MM.1S (cell line): ENCODE results near the gene TDRD7.

Experiments
- DNase-seq: peaks from one replicate; pipeline ENCODE4 v3.0.0-alpha.2; 2015
- H2AFZ ChIP-seq: fragments of 300-600 bp; sonication (generic); 2 replicates; pipeline ENCODE4 v1.6.0; 2016; ENCODE audit warnings: antibody characterized with exemption, low read length
- H3F3A ChIP-seq: fragments of 300-600 bp; sonication (generic); 2 replicates; pipeline ENCODE4 v1.6.1; 2016; ENCODE audit warnings: mild to moderate bottlenecking, antibody characterized with exemption, low read length, moderate library complexity, mixed read lengths; ENCODE audit not compliant: insufficient read depth
- H3K27ac ChIP-seq: fragments of 300-600 bp; sonication (generic); 2 replicates; pipeline ENCODE4 v1.5.1; 2016; ENCODE audit warnings: mild to moderate bottlenecking, low read length
- H3K27me3 ChIP-seq: fragments of 300-600 bp; sonication (generic); replicated peaks from 2 replicates; pipeline ENCODE4 v1.6.0; 2016; ENCODE audit warnings: low read length; ENCODE audit not compliant: insufficient read depth
- H3K36me3 ChIP-seq: fragments of 300-600 bp; sonication (generic); replicated peaks from 2 replicates; pipeline ENCODE4 v1.6.1; 2016; ENCODE audit warnings: mild to moderate bottlenecking, low read length, mixed read lengths; ENCODE audit not compliant: insufficient read depth
- H3K4me1 ChIP-seq: fragments of 300-600 bp; sonication (generic); 2 replicates; pipeline ENCODE4 v1.6.1; 2016; ENCODE audit warnings: low read length, mixed read lengths
- H3K4me2 ChIP-seq: fragments of 300-600 bp; sonication (generic); 2 replicates; pipeline ENCODE4 v1.6.0; 2016; ENCODE audit warnings: low read depth, low read length
- H3K4me3 ChIP-seq: fragments of 300-600 bp; sonication (generic); 2 replicates; pipeline ENCODE4 v1.5.1; 2016; ENCODE audit warnings: low read length, mixed read lengths
- H3K79me2 ChIP-seq: fragments of 300-600 bp; sonication (generic); 2 replicates; pipeline ENCODE4 v1.6.1; 2016; ENCODE audit warnings: mixed run types, low read length, mixed read lengths
- H3K9ac ChIP-seq: fragments of 300-600 bp; sonication (generic); 2 replicates; pipeline ENCODE4 v1.6.1; 2016; ENCODE audit warnings: low read length, mixed read lengths
- H3K9me2 ChIP-seq: fragments of 300-600 bp; sonication (generic); replicated peaks from 2 replicates; pipeline ENCODE4 v1.6.1; 2016; ENCODE audit warnings: mild to moderate bottlenecking, low read length, mixed read lengths; ENCODE audit not compliant: insufficient read depth
- H3K9me3 ChIP-seq: fragments of 300-600 bp; sonication (generic); replicated peaks from 2 replicates; pipeline ENCODE4 v1.6.1; 2016; ENCODE audit warnings: mild to moderate bottlenecking, low read length, mixed read lengths; ENCODE audit not compliant: insufficient read depth
- H4K20me1 ChIP-seq: fragments of 300-600 bp; sonication (generic); 2 replicates; pipeline ENCODE4 v1.6.1; 2016; ENCODE audit warnings: mild to moderate bottlenecking, low read length, moderate library complexity, mixed read lengths; ENCODE audit not compliant: insufficient read depth
- CTCF ChIP-seq: fragments of 300-600 bp; sonication (generic); IDR thresholded peaks from 2 replicates; pipeline ENCODE4 v1.5.1; 2016; ENCODE audit warnings: antibody characterized with exemption, low read length, mixed read lengths
- EZH2 ChIP-seq: fragments of 300-600 bp; sonication (generic); optimal IDR thresholded peaks from 2 replicates; pipeline ENCODE3; 2017; ENCODE audit warnings: low read depth, mild to moderate bottlenecking, antibody characterized with exemption, low read length, mixed read lengths
- EZH2phosphoT487 ChIP-seq: fragments of 300-600 bp; sonication (generic); IDR thresholded peaks from 2 replicates; pipeline ENCODE4 v1.6.1; 2018; ENCODE audit warnings: antibody characterized with exemption, low read length

The TDRD7 gene

GRCh38 chr9:97387504-97387886, 24.4 kb upstream of the TDRD7 start:
- no peak for TF ChIP-seq EZH2
- no peak for TF ChIP-seq EZH2phosphoT487
- no peak for TF ChIP-seq CTCF
- Histone ChIP-seq H3K4me1 (peaks cover 9% of the 10 kb centered on the region; the same call in 1 of the 2 replicates), H4K20me1 (no peaks in the 10 kb centered on the region), H2AFZ (no peak overlapping the region), H3K27me3 (no peaks in the 10 kb centered on the region), H3K36me3 (no peaks in the 10 kb centered on the region), H3K27ac (no peak overlapping the region), H3K9me2 (no peaks in the 10 kb centered on the region), H3K9ac (no peak overlapping the region), H3K79me2 (no peaks in the 10 kb centered on the region), H3K4me2 (peak overlapping the region; percentile 31; the same call in 1 of the 2 replicates), H3K9me3 (no peaks in the 10 kb centered on the region), H3K4me3 (no peak overlapping the region), H3F3A (no peaks in the 10 kb centered on the region)
- peak; percentile 1 for DNase-seq

GRCh38 chr9:97387936-97388684, 23.8 kb upstream of the TDRD7 start:
- H3K36me3 ChIP-seq = no peaks in the 10 kb centered on the region
- H2AFZ ChIP-seq = no peak overlapping the region
- no peak overlapping the region for H3K27ac ChIP-seq
- no peaks in the 10 kb centered on the region for H3K9me3 ChIP-seq
- H3K4me2 ChIP-seq = no peak overlapping the region
- H4K20me1 ChIP-seq = no peaks in the 10 kb centered on the region
- no peaks in the 10 kb centered on the region for H3K9me2 ChIP-seq
- H3F3A ChIP-seq = no peaks in the 10 kb centered on the region
- no peaks in the 10 kb centered on the region for H3K79me2 ChIP-seq
- no peak overlapping the region for H3K9ac ChIP-seq
- peak; percentile 5 for DNase-seq
- H3K27me3 ChIP-seq = no peaks in the 10 kb centered on the region
- TF ChIP-seq EZH2phosphoT487 = no peak
- no peak for TF ChIP-seq EZH2
- TF ChIP-seq CTCF = no peak
- no peak overlapping the region for H3K4me3 ChIP-seq
- H3K4me1 ChIP-seq = peaks cover 9% of the 10 kb centered on the region; the same call in 1 of the 2 replicates

- no peaks in the 10 kb centered on the region for H4K20me1 ChIP-seq
- no peak overlapping the region for H3K9ac ChIP-seq
- H3K36me3 ChIP-seq = no peaks in the 10 kb centered on the region
- no peak overlapping the region for H3K27ac ChIP-seq
- H2AFZ ChIP-seq = no peak overlapping the region
- no peaks in the 10 kb centered on the region for H3K79me2 ChIP-seq
- DNase-seq = peak; percentile 3
- no peaks in the 10 kb centered on the region for H3K27me3 ChIP-seq
- no peak overlapping the region for H3K4me2 ChIP-seq
- H3K4me1 ChIP-seq = peaks cover 9% of the 10 kb centered on the region; the same call in 1 of the 2 replicates
- no peaks in the 10 kb centered on the region for H3K9me2 ChIP-seq
- TF ChIP-seq EZH2 = no peak
- no peaks in the 10 kb centered on the region for H3K9me3 ChIP-seq
- no peak overlapping the region for H3K4me3 ChIP-seq
- H3F3A ChIP-seq = no peaks in the 10 kb centered on the region
Observed at GRCh38 chr9:97388721-97389238, 23.1 kb upstream of the TDRD7 start.

- H3K27ac ChIP-seq = no peak overlapping the region
- H3K4me2 ChIP-seq = no peak overlapping the region
- no peaks in the 10 kb centered on the region for H3F3A ChIP-seq
- no peaks in the 10 kb centered on the region for H3K27me3 ChIP-seq
- H3K9me2 ChIP-seq = no peaks in the 10 kb centered on the region
- H3K79me2 ChIP-seq = no peaks in the 10 kb centered on the region
- no peaks in the 10 kb centered on the region for H3K9me3 ChIP-seq
- DNase-seq = peak; percentile 2
- H3K9ac ChIP-seq = no peak overlapping the region
- H3K4me3 ChIP-seq = no peak overlapping the region
- H3K36me3 ChIP-seq = no peaks in the 10 kb centered on the region
- TF ChIP-seq EZH2phosphoT487 (no peak), EZH2 (no peak), CTCF (no peak)
- H4K20me1 ChIP-seq = no peaks in the 10 kb centered on the region
- no peak overlapping the region for H2AFZ ChIP-seq
- peaks cover 9% of the 10 kb centered on the region; the same call in 1 of the 2 replicates for H3K4me1 ChIP-seq
Observed at GRCh38 chr9:97389249-97389648, 22.6 kb upstream of the TDRD7 start.
